ENCODE results near the gene COL4A3. TPM values are rescaled to one million over a fixed set of nuclear protein-coding genes. Genes with fewer than 3 reads are reported as not detected.

The COL4A3 gene
- total RNA-seq, 1 donor from 2014 or later, result not detected

- H3K9me3 Mint-ChIP-seq (ENCODE audit: unreplicated experiment), result peaks cover 4% of the 10 kb centered on the region
- peaks cover 2% of the 10 kb centered on the region for H3K9me3 ChIP-seq (ENCODE audit: insufficient read depth, low read depth, low read length)
These were observed 158.2 kb downstream of the COL4A3 start for GRCh38 chr2:227322530-227323205.

GRCh38 chr2:227323818-227324217, 159.4 kb downstream of the COL4A3 start:
- FAIRE-seq (no peak), DNase-seq (ENCODE audit: low read depth) (no peak)
- Mint-ChIP-seq H3K36me3 (ENCODE audit: low read depth, unreplicated experiment) (peaks cover 2% of the 10 kb centered on the region), H3K4me3 (ENCODE audit: unreplicated experiment) (peak overlapping the region; percentile 95), H3K27ac (ENCODE audit: unreplicated experiment) (no peak overlapping the region), H3K4me1 (ENCODE audit: low read depth, unreplicated experiment) (peaks cover 9% of the 10 kb centered on the region), H3K9me3 (ENCODE audit: unreplicated experiment) (peaks cover 4% of the 10 kb centered on the region), H3K27me3 (ENCODE audit: low read depth, unreplicated experiment) (no peaks in the 10 kb centered on the region)
- Histone ChIP-seq H3K4me1 (ENCODE audit: insufficient read depth, low read length) (peaks cover 6% of the 10 kb centered on the region), H3K4me2 (ENCODE audit: low read length) (no peak overlapping the region), H3K9ac (ENCODE audit: low read length) (no peak overlapping the region), H3K36me3 (ENCODE audit: insufficient read depth, low read length) (no peaks in the 10 kb centered on the region), H3K27me3 (ENCODE audit: insufficient read depth, low read length) (no peaks in the 10 kb centered on the region), H3K4me3 (ENCODE audit: insufficient read depth, low read depth, low read length) (no peak overlapping the region), H2AFZ (ENCODE audit: low read depth, low read length) (no peak overlapping the region), H3K79me2 (ENCODE audit: insufficient read depth, low read length) (peaks cover 44% of the 10 kb centered on the region), H4K20me1 (ENCODE audit: insufficient read depth, low read length) (peaks cover 6% of the 10 kb centered on the region), H3K27ac (ENCODE audit: low read depth, low read length) (no peak overlapping the region), H3K9me3 (ENCODE audit: insufficient read depth, low read depth, low read length) (peaks cover 2% of the 10 kb centered on the region)
- no peak for TF ChIP-seq CTCF (IDR thresholded peaks at IDR 0.05; ENCODE audit: insufficient read depth, low read depth, low read length)
- TF ChIP-seq EZH2 (IDR thresholded peaks at IDR 0.05; ENCODE audit: insufficient read depth, low read length), result no peak

More at GRCh38 chr2:227322530-227323205, 158.2 kb downstream of the COL4A3 start:
- TF ChIP-seq CTCF (IDR thresholded peaks at IDR 0.05; ENCODE audit: insufficient read depth, low read depth, low read length) (no peak), EZH2 (IDR thresholded peaks at IDR 0.05; ENCODE audit: insufficient read depth, low read length) (no peak)
- DNase-seq (ENCODE audit: low read depth) (no peak), FAIRE-seq (no peak)
- Histone ChIP-seq H3K36me3 (ENCODE audit: insufficient read depth, low read length) (no peaks in the 10 kb centered on the region), H3K9ac (ENCODE audit: low read length) (no peak overlapping the region), H2AFZ (ENCODE audit: low read depth, low read length) (no peak overlapping the region), H3K27ac (ENCODE audit: low read depth, low read length) (no peak overlapping the region), H3K27me3 (ENCODE audit: insufficient read depth, low read length) (no peaks in the 10 kb centered on the region), H3K4me3 (ENCODE audit: insufficient read depth, low read depth, low read length) (no peak overlapping the region), H4K20me1 (ENCODE audit: insufficient read depth, low read length) (peaks cover 4% of the 10 kb centered on the region), H3K79me2 (ENCODE audit: insufficient read depth, low read length) (peaks cover 33% of the 10 kb centered on the region), H3K4me2 (ENCODE audit: low read length) (no peak overlapping the region), H3K4me1 (ENCODE audit: insufficient read depth, low read length) (peaks cover 6% of the 10 kb centered on the region)
- peaks cover 2% of the 10 kb centered on the region for H3K36me3 Mint-ChIP-seq (ENCODE audit: low read depth, unreplicated experiment)
- H3K4me1 Mint-ChIP-seq (ENCODE audit: low read depth, unreplicated experiment), result peaks cover 9% of the 10 kb centered on the region
- H3K27me3 Mint-ChIP-seq (ENCODE audit: low read depth, unreplicated experiment), result no peaks in the 10 kb centered on the region
- no peak overlapping the region for H3K4me3 Mint-ChIP-seq (ENCODE audit: unreplicated experiment)
- no peak overlapping the region for H3K27ac Mint-ChIP-seq (ENCODE audit: unreplicated experiment)

DNA sequence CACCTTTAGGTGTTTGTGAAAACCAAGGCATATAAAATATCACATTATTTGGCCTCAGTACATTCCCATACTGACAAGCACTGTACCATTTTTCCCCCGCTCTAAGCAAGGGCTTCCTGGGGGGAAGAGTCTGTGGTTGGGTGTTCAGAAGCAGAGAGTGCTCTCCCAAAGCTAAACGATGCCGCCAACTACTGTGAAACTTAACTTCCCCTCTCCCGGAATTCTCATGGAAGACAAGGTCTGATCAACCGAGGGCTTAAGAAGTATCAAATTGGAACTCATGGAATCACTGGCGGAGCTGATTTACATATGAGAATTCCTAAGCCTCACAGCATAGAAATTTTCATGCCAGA, 160.2 kb downstream of the COL4A3 start:
- H3K4me3 Mint-ChIP-seq (ENCODE audit: unreplicated experiment), result peak overlapping the region; percentile 95
- Histone ChIP-seq H3K36me3 (ENCODE audit: insufficient read depth, low read length) (no peaks in the 10 kb centered on the region), H3K4me3 (ENCODE audit: insufficient read depth, low read depth, low read length) (peak overlapping the region; percentile 84), H3K4me1 (ENCODE audit: insufficient read depth, low read length) (peaks cover 6% of the 10 kb centered on the region), H4K20me1 (ENCODE audit: insufficient read depth, low read length) (peaks cover 6% of the 10 kb centered on the region), H3K27ac (ENCODE audit: low read depth, low read length) (peak overlapping the region; percentile 87), H3K9me3 (ENCODE audit: insufficient read depth, low read depth, low read length) (peaks cover 2% of the 10 kb centered on the region), H3K79me2 (ENCODE audit: insufficient read depth, low read length) (peaks cover 52% of the 10 kb centered on the region), H3K4me2 (ENCODE audit: low read length) (peak overlapping the region; percentile 94), H3K9ac (ENCODE audit: low read length) (peak overlapping the region; percentile 93), H2AFZ (ENCODE audit: low read depth, low read length) (peak overlapping the region; percentile 93), H3K27me3 (ENCODE audit: insufficient read depth, low read length) (no peaks in the 10 kb centered on the region)
- H3K4me1 Mint-ChIP-seq (ENCODE audit: low read depth, unreplicated experiment), result peaks cover 9% of the 10 kb centered on the region
- H3K27ac Mint-ChIP-seq (ENCODE audit: unreplicated experiment), result peak overlapping the region; percentile 82
- H3K36me3 Mint-ChIP-seq (ENCODE audit: low read depth, unreplicated experiment), result peaks cover 2% of the 10 kb centered on the region
- H3K9me3 Mint-ChIP-seq (ENCODE audit: unreplicated experiment), result peaks cover 4% of the 10 kb centered on the region
- TF ChIP-seq EZH2 (IDR thresholded peaks at IDR 0.05; ENCODE audit: insufficient read depth, low read length), result no peak
- TF ChIP-seq CTCF (IDR thresholded peaks at IDR 0.05; ENCODE audit: insufficient read depth, low read depth, low read length), result no peak
- FAIRE-seq (no peak), DNase-seq (ENCODE audit: low read depth) (no peak)
- no peaks in the 10 kb centered on the region for H3K27me3 Mint-ChIP-seq (ENCODE audit: low read depth, unreplicated experiment)
